Measurements from ENCODE around the gene CAMK2B. TPM values are rescaled to one million over a fixed set of nuclear protein-coding genes. Genes with fewer than 3 reads are reported as not detected.

The CAMK2B gene
- total RNA-seq, 1 donor = not detected

DNA sequence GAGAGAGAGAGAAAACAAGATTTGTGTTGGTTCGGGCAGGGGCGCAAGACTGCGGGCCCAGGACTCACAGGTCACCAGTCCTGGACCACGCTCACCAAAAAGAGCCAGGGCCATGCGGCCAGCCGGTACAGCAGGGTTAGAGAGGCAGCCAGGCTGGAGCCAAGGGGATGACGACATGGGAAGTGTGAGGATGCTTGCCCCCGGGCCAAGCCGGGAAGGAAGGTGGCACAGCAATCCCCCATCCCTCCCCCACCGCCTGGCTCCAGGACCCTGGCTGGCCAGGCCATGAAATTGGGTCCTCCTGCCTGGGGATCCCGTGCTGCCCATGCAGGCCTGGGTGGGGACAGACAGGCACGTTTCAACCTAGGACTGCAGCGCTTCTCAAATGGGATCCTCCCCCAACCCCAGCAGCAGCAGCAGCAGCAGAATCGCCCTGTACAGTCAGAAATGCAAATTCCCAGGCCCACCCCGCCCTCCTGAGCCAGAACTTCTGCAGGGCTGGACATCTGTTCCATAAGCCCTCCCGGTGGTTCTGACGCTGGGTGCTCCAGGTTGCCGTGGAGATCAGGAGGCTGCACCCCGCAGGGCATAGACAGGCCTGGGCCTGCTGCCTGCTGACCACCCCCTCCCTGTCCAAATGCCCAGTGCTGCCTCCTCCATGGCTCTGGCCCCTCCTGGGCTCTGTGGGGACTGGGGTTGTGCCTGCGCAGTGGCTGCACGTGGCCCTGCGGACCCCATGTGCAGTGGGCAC, 89.6 kb downstream of the CAMK2B start:
- H3K4me3 ChIP-seq (ENCODE audit: low read depth, low read length) = no peak overlapping the region
- no peak for DNase-seq (ENCODE audit: low read depth)
- TF ChIP-seq CTCF (IDR thresholded peaks at IDR 0.05; ENCODE audit: insufficient read depth, low read depth, low read length) = no peak

DNA sequence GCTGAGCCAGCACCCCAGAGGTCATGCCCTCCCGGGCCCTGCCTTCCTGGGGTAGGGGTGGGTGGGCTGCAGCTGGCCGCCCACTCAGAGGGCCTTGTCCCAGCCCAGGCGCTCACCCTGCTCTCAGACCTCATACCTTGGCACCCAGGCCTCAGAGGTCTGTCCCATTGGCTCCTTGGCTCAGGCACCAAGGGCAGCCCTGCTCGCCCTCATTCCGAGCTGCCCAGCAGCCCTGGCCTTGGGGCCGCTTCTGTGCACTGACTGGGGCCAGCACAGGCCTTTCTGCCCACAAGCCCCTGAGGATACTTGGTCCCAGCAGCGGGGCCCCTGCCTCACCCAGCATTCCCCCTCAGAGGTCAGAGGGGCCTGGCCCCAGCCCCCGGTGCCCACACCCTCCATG, 90.3 kb downstream of the CAMK2B start:
- TF ChIP-seq CTCF (IDR thresholded peaks at IDR 0.05; ENCODE audit: insufficient read depth, low read depth, low read length) = no peak

GRCh38 chr7:44232901-44233715, 92.3 kb downstream of the CAMK2B start:
- DNase-seq (ENCODE audit: low read depth) = no peak
- TF ChIP-seq CTCF (IDR thresholded peaks at IDR 0.05; ENCODE audit: insufficient read depth, low read depth, low read length) = no peak
- H3K4me3 ChIP-seq (ENCODE audit: low read depth, low read length) = no peak overlapping the region

More for the DNA sequence above, 90.3 kb downstream of the CAMK2B start:
- no peak for DNase-seq (ENCODE audit: low read depth)
- no peak overlapping the region for H3K4me3 ChIP-seq (ENCODE audit: low read depth, low read length)

DNA sequence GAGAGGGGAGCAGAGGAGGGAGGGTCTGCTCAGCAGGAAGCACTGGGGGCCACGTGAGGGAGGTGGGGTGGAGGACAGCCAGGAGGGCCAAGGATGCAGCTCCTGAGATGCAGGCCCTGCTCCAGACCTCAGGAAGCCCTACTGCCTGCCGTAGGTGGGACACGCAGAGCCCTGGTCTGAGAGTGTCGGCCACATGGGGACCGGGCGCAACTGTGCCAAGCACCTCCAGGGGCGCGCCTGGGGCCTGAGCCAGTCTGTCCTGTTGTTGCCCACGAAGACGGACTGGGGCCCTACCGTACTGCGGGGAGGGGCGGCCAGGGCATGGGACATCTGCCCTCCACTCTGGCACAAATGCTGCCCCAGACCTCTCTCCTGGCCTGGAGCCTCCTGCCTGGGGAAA, 93.0 kb downstream of the CAMK2B start:
- TF ChIP-seq CTCF (IDR thresholded peaks at IDR 0.05; ENCODE audit: insufficient read depth, low read depth, low read length) = no peak
- no peak overlapping the region for H3K4me3 ChIP-seq (ENCODE audit: low read depth, low read length)
- DNase-seq (ENCODE audit: low read depth) = no peak

DNA sequence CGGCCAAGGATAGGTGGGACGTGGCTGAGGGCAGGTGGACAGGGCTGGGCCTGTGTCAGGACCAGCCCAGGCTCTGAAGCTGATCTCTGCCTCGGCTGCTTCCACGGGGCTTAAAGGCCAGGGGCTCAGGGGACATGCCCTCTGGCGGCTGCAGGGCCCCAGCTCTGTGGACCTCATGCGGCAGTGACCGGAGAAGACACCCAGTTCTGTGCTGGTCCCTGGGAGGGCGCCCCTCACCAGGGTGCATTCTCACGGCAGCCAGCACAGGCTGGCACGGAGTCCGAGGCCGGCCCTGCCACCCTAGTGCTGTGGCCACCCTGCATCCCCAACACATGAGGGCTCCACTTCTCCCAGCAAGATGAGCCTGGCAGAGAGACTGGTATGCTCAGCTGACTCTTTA, 94.3 kb downstream of the CAMK2B start:
- TF ChIP-seq CTCF (IDR thresholded peaks at IDR 0.05; ENCODE audit: insufficient read depth, low read depth, low read length) = no peak
- no peak for DNase-seq (ENCODE audit: low read depth)
- no peak overlapping the region for H3K4me3 ChIP-seq (ENCODE audit: low read depth, low read length)

DNA sequence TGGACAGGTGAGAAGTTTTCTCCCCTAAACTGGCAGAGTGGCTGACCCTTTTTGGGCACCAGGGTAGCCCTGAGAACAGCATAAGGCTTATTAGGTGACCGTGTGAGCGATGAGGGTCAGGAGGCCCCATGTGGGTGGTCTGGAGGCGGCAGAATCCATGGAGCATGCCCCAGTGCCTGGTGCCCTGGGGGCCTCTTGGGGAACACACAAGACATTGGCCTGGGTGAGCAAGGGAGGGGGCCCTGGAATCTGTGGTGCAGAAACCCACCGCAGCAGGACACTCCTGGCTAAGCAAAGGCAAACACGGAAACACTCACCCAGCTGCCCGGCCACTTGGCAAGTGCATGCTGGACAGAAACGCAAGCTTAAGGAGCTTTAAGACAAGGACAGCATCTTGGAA, 95.1 kb downstream of the CAMK2B start:
- H3K4me3 ChIP-seq (ENCODE audit: low read depth, low read length) = no peak overlapping the region
- TF ChIP-seq CTCF (IDR thresholded peaks at IDR 0.05; ENCODE audit: insufficient read depth, low read depth, low read length) = no peak
- no peak for DNase-seq (ENCODE audit: low read depth)

Measured in fibroblast of villous mesenchyme (primary cell).